ENCODE results near the gene IFT81.

GRCh38 chr12:110235383-110235782 is 111.2 kb downstream of the IFT81 start:
- TF ChIP-seq GATA3 (IDR thresholded peaks at IDR 0.05; ENCODE audit: low read depth, low read length) (no peak), GATA2 (IDR thresholded peaks at IDR 0.05; ENCODE audit: low read depth, low read length) (no peak)

Measured in SH-SY5Y (cell line).